ENCODE data around the gene PLEKHG4B. TPM values are rescaled to one million over a fixed set of nuclear protein-coding genes. Genes with fewer than 3 reads are reported as not detected.
"Not testable (repeated sequence)": the region's sequence is repeated elsewhere in the genome, so short reads cannot be mapped to it uniquely, and the experiment has no call there.

Gene PLEKHG4B
- total RNA-seq, 1 experiment from 2014 or later = 44.3 TPM

GRCh38 chr5:237931-238330 is 146.0 kb downstream of the PLEKHG4B start:
- H3K4me2 ChIP-seq (ENCODE audit: insufficient read depth, insufficient read length, low read length); H3T11ph ChIP-seq (ENCODE audit: low read length); H2BK120ac ChIP-seq (ENCODE audit: low read depth, low read length, poor library complexity, severe bottlenecking); H2BK12ac ChIP-seq (ENCODE audit: insufficient read length, low read depth, low read length); H2BK20ac ChIP-seq (ENCODE audit: low read depth, low read length, poor library complexity, severe bottlenecking); H3K4me1 ChIP-seq (ENCODE audit: insufficient read depth, low read length); H2AFZ ChIP-seq (ENCODE audit: low read length); H3K27me3 ChIP-seq (ENCODE audit: insufficient read depth, low read length); H3K14ac ChIP-seq (ENCODE audit: insufficient read depth, low read length); H2BK5ac ChIP-seq (ENCODE audit: insufficient read length, low read length); H4K91ac ChIP-seq (ENCODE audit: insufficient read length, low read depth, low read length); H3K27ac Mint-ChIP-seq; H3K79me1 ChIP-seq (ENCODE audit: insufficient read depth, low read depth, low read length, poor library complexity, severe bottlenecking); H3K23me2 ChIP-seq (ENCODE audit: insufficient read length, low read depth, low read length, poor library complexity, severe bottlenecking); H3K18ac ChIP-seq (ENCODE audit: insufficient read length, low read depth, low read length); H3K56ac ChIP-seq (ENCODE audit: insufficient read length, low read depth, low read length); H4K20me1 ChIP-seq (ENCODE audit: control insufficient read depth, insufficient read depth, insufficient read length); H2AK5ac ChIP-seq (ENCODE audit: insufficient read length, low read length); H2BK15ac ChIP-seq (ENCODE audit: low read depth, low read length); H3K23ac ChIP-seq (ENCODE audit: insufficient read length, low read depth, low read length); H3K27me3 Mint-ChIP-seq (ENCODE audit: low read depth); H3K79me2 ChIP-seq (ENCODE audit: insufficient read depth, low read length); H4K5ac ChIP-seq (ENCODE audit: insufficient read length, low read depth, low read length); H3K27ac ChIP-seq (ENCODE audit: insufficient read length, low read depth, low read length); H3K4ac ChIP-seq (ENCODE audit: low read depth, low read length); DNase-seq; H3K9ac ChIP-seq (ENCODE audit: extremely low read depth, insufficient read length, low read length); H3K4me3 Mint-ChIP-seq; H4K8ac ChIP-seq (replicated peaks; ENCODE audit: insufficient read length, low read depth, low read length); H3K4me1 Mint-ChIP-seq: not testable (repeated sequence)
- WGBS (ENCODE audit: extremely low coverage, insufficient read length, low lambda C conversion rate) = no CpG with 5 or more reads among the region's 8 CpGs
- Mint-ChIP-seq H3K9me3 (peaks cover 21 to 23% of the 10 kb centered on the region in 2 experiments), H3K36me3 (ENCODE audit: insufficient read depth in 1 of 3, low read depth in 3 of 3) (peaks cover 70 to 93% (median 79%) of the 10 kb centered on the region in 3 experiments)
- peaks cover 17% of the 10 kb centered on the region for H3K9me3 ChIP-seq (ENCODE audit: control insufficient read depth, low read depth, low read length)

Other genes starting within 250 kb of the PLEKHG4B start
- not detected in 2 replicates for gene LRRC14B, start 99.3 kb downstream of the PLEKHG4B start, total RNA-seq (2021)
- 9.0 and 9.4 TPM in 2 replicates for gene CCDC127, start 126.0 kb downstream of the PLEKHG4B start, total RNA-seq (2021)
- gene SDHA, start 126.2 kb downstream of the PLEKHG4B start, total RNA-seq (2021) = 78.7 and 84.8 TPM in 2 replicates
- 84.9 and 91.5 TPM in 2 replicates for gene PDCD6, start 179.5 kb downstream of the PLEKHG4B start, total RNA-seq (2021)
- gene AHRR, start 229.5 kb downstream of the PLEKHG4B start, total RNA-seq (2021) = 1.7 and 2.2 TPM in 2 replicates

Measured in H9 (cell line).